ENCODE measurements around the gene PARP15. TPM values are rescaled to one million over a fixed set of nuclear protein-coding genes. Genes with fewer than 3 reads are reported as not detected.

Gene PARP15
- total RNA-seq, 1 experiment from 2014 or later, result 0.07 TPM

- CTCF ChIA-PET, result no interaction called here
- POLR2A ChIA-PET, result no interaction called here
- H3K36me3 Mint-ChIP-seq (ENCODE audit: insufficient read depth, unreplicated experiment), result no peaks in the 10 kb centered on the region
- intact Hi-C loops (cut with micrococcal nuclease; ENCODE audit: unreplicated experiment), result no loop called here
- Histone ChIP-seq H3K4me3 (ENCODE audit: low read depth, low read length) (no peak overlapping the region), H3K9me3 (no peaks in the 10 kb centered on the region), H3K27me3 (replicated peaks; ENCODE audit: control insufficient read depth, insufficient read depth, low read length) (no peaks in the 10 kb centered on the region), H3K4me1 (no peaks in the 10 kb centered on the region), H3K36me3 (ENCODE audit: control insufficient read depth, insufficient read depth, low read length) (no peaks in the 10 kb centered on the region)
- H3K9me3 Mint-ChIP-seq (ENCODE audit: unreplicated experiment), result no peaks in the 10 kb centered on the region
- no peak for DNase-seq
- no peaks in the 10 kb centered on the region for H3K27me3 Mint-ChIP-seq (ENCODE audit: insufficient read depth, unreplicated experiment)
- no TSS peak for BruUV-seq (replicated peaks)
- H3K4me3 Mint-ChIP-seq (ENCODE audit: unreplicated experiment), result no peak overlapping the region
- TF ChIP-seq CTCF (IDR thresholded peaks at IDR 0.05; ENCODE audit: insufficient read depth in 1 of 2, low read depth in 1 of 2, low read length in 1 of 2, severe bottlenecking in 1 of 2, unreplicated experiment in 1 of 2), result no peak
- no peak overlapping the region for H3K27ac Mint-ChIP-seq (ENCODE audit: unreplicated experiment)
- no peaks in the 10 kb centered on the region for H3K4me1 Mint-ChIP-seq (ENCODE audit: low read depth, unreplicated experiment)
Observed at GRCh38 chr3:122621112-122621511, 43.7 kb downstream of the PARP15 start.

- no TSS peak for BruUV-seq (replicated peaks)
- no peak for DNase-seq
- Mint-ChIP-seq H3K4me3 (ENCODE audit: unreplicated experiment) (no peak overlapping the region), H3K27ac (ENCODE audit: unreplicated experiment) (no peak overlapping the region), H3K27me3 (ENCODE audit: insufficient read depth, unreplicated experiment) (no peaks in the 10 kb centered on the region), H3K9me3 (ENCODE audit: unreplicated experiment) (no peaks in the 10 kb centered on the region), H3K4me1 (ENCODE audit: low read depth, unreplicated experiment) (no peaks in the 10 kb centered on the region), H3K36me3 (ENCODE audit: insufficient read depth, unreplicated experiment) (no peaks in the 10 kb centered on the region)
- intact Hi-C loops (cut with micrococcal nuclease; ENCODE audit: unreplicated experiment), result no loop called here
- Histone ChIP-seq H3K36me3 (ENCODE audit: control insufficient read depth, insufficient read depth, low read length) (no peaks in the 10 kb centered on the region), H3K4me1 (no peaks in the 10 kb centered on the region), H3K27me3 (replicated peaks; ENCODE audit: control insufficient read depth, insufficient read depth, low read length) (no peaks in the 10 kb centered on the region), H3K9me3 (no peaks in the 10 kb centered on the region), H3K4me3 (ENCODE audit: low read depth, low read length) (no peak overlapping the region)
- ChIA-PET POLR2A (no interaction called here), CTCF (no interaction called here)
- no peak for TF ChIP-seq CTCF (IDR thresholded peaks at IDR 0.05; ENCODE audit: insufficient read depth in 1 of 2, low read depth in 1 of 2, low read length in 1 of 2, severe bottlenecking in 1 of 2, unreplicated experiment in 1 of 2)
Observed at GRCh38 chr3:122623031-122623829, 45.8 kb downstream of the PARP15 start.

GRCh38 chr3:122626515-122627180 is 49.2 kb downstream of the PARP15 start:
- Mint-ChIP-seq H3K27me3 (ENCODE audit: insufficient read depth, unreplicated experiment) (no peaks in the 10 kb centered on the region), H3K4me3 (ENCODE audit: unreplicated experiment) (no peak overlapping the region), H3K27ac (ENCODE audit: unreplicated experiment) (no peak overlapping the region), H3K36me3 (ENCODE audit: insufficient read depth, unreplicated experiment) (no peaks in the 10 kb centered on the region), H3K9me3 (ENCODE audit: unreplicated experiment) (no peaks in the 10 kb centered on the region), H3K4me1 (ENCODE audit: low read depth, unreplicated experiment) (no peaks in the 10 kb centered on the region)
- no peak for TF ChIP-seq CTCF (IDR thresholded peaks at IDR 0.05; ENCODE audit: insufficient read depth in 1 of 2, low read depth in 1 of 2, low read length in 1 of 2, severe bottlenecking in 1 of 2, unreplicated experiment in 1 of 2)
- Histone ChIP-seq H3K4me3 (ENCODE audit: low read depth, low read length) (no peak overlapping the region), H3K9me3 (no peaks in the 10 kb centered on the region), H3K4me1 (no peaks in the 10 kb centered on the region), H3K27me3 (replicated peaks; ENCODE audit: control insufficient read depth, insufficient read depth, low read length) (no peaks in the 10 kb centered on the region), H3K36me3 (ENCODE audit: control insufficient read depth, insufficient read depth, low read length) (no peaks in the 10 kb centered on the region)
- BruUV-seq (replicated peaks), result no TSS peak
- intact Hi-C loops (cut with micrococcal nuclease; ENCODE audit: unreplicated experiment), result no loop called here
- CTCF ChIA-PET, result no interaction called here
- POLR2A ChIA-PET, result no interaction called here
- DNase-seq, result no peak
